Neural progenitor cell (in vitro differentiated cells): ENCODE results near the gene DIAPH3.

ENCODE experiments used
- CTCF ChIP-seq: fragments of 200-600 bp; sonication (generic); IDR thresholded peaks from 2 replicates; pipeline ENCODE4 v1.5.1; 2017; ENCODE audit warnings: antibody characterized with exemption, mild to moderate bottlenecking
- EZH2 ChIP-seq: fragments of 200-600 bp; sonication (generic); IDR thresholded peaks from 2 replicates; pipeline ENCODE4 v1.6.1; 2017; ENCODE audit warnings: antibody characterized with exemption, mild to moderate bottlenecking, moderate library complexity

GRCh38 chr13:59954601-59955000 lies 209.1 kb downstream of the DIAPH3 start:
- TF ChIP-seq EZH2 (no peak), CTCF (no peak)
